Stimulated activated CD4-positive, alpha-beta T cell treated with anti-CD3 and anti-CD28 coated beads, Interleukin-15, amount 100 ng/mL, for 48 hours (primary cell): ENCODE measurements around the gene TCF20.

ENCODE experiments used
- DNase-seq, 2 donors: peaks; one replicate each; pipeline ENCODE4 v3.0.0-alpha.2; 2020; ENCODE audit warnings: low read depth in 2 of 2

Gene TCF20

GRCh38 chr22:42282252-42282942 lies 11.9 kb upstream of the TCF20 start:
- DNase-seq, result no peak

DNA sequence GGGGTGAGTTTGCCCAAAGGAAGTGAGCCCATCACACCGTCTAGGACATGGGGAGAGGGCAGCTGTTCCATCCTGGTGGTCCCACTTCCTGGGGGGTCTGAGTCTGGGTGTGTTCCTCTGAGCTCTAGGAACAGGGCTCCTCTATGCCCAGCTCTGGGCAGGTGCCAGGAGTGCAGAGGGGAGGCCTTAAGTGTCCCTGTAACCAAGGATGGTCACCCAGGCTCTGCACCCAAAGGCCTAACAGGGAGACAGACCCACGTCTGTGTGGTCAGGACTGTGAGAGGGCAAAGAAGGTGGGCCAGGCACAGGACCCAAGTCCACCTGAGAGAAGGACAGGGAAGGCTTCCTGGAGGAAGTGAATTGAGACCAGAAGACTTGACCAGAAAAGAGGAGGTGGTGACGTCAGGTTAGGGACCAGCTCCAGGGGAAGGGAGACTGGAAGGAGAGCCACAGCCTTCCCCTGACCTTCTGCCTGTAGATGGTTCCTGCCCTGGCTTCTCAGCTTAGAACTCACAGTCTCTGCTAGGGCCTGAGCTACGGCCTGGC lies 11.3 kb upstream of the TCF20 start:
- DNase-seq, result no peak

- DNase-seq, result no peak
These were observed 10.8 kb upstream of the TCF20 start for GRCh38 chr22:42281284-42281683.

DNA sequence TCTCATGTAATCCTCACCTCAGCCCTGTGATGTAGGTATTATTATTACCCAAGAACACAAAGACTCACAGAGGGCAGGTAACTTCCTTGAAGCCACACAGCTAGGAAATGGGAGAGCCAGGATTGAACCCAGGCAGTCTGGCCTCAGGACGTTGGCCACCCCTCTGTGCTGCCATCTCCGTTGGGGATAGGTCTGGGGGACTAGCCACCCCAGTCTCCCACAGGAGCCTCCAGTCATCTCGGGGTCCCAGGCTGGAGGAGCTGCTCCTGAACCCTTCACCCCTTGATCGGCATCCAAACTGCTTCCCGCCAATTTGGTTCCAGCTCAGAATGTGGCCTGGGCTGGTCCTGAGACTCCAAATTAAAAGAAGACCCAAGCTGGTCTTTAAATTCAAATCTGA lies 10.4 kb upstream of the TCF20 start:
- DNase-seq, result no peak

GRCh38 chr22:42280140-42280539 lies 9.7 kb upstream of the TCF20 start:
- DNase-seq, result no peak

DNA sequence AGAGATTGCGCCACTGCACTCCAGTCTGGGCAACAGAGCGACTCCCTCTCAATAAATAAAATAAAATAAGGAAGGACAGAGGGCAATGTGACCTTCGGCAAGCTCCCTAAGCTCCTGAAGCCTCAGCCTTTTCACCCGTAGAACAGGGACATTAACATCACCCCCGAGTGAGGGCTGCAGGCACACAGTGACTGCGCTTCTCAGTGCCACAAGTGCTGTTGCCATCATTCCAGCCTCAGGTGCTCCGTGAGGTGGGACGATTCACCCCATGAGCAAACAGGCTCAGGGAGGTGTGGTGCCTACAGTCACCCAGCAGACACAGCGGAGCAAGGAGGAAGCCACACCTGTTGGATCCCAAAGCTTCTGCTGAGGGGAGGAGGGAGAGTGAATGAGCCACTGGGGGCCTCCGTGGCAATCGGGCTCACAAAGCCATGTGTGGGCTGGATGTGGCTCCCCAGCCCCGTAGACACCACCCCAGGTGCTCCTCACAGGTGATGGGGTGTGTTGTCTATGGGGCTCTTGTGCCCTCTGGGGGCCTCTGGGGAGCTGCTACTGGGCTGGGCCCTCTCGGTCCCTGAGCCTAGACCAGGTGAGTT lies 9.1 kb upstream of the TCF20 start:
- DNase-seq, result no peak

DNA sequence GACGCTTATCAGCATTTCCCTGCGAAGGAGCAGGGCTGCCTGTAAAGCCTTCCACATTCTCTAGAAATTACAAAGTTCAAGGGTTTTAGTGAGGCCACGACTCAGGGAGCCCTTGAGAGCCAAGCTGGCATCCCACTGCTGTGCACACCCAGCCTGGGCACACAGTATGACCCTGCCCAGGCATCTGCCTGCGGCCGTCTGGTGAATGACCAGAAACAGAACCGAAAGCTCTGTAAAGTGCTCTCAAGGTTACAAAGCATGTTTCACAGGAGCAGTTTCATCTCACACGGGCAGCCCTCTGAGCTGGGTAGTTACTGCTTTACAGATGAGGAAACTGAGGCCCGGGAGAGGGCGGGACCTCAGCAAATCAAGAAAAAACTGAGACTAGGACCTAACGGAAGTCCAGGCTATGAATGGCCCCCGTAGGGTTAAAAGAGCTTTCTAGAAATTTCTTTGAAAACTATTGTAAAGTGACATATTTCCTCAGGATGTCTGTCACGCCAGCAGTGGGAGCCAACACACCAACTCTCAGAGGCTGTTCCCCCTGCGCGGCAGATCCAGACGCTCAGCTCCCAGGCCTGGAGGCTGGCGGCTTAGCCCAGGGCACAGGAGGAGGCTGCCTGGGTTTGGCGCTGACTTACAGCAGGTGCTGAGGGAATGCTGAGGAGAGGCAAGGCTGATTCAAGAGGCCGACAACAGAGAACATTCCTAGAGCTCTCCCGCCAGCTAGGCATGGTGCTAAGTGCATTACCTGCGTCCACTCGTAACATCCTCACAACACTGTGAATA lies 7.7 kb upstream of the TCF20 start:
- no peak for DNase-seq

- DNase-seq, result no peak
These were observed 6.8 kb upstream of the TCF20 start for GRCh38 chr22:42277232-42277753.

GRCh38 chr22:42275970-42276369 lies 5.5 kb upstream of the TCF20 start:
- DNase-seq, result no peak

DNA sequence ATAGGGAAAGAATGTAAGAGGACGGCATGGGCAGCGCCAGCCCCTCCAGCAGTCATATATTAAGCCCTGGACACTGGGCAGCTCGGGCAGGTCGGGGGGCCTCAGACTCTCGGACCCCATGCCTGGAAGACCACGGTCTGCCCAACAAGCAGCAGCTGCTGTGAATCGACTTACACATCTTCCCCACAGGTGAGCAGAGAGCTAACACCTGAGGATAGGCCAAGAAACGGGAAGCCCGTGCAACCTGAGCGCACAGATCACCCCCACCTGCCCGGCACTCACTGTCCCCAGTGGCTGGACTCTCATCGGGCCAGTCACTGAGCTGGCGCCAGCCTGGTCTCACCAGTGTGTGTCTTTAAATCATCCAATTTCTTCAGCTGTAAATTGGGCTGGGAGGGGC lies 4.7 kb upstream of the TCF20 start:
- no peak for DNase-seq

- DNase-seq, result no peak
These were observed 3.5 kb upstream of the TCF20 start for GRCh38 chr22:42273855-42274451.

DNA sequence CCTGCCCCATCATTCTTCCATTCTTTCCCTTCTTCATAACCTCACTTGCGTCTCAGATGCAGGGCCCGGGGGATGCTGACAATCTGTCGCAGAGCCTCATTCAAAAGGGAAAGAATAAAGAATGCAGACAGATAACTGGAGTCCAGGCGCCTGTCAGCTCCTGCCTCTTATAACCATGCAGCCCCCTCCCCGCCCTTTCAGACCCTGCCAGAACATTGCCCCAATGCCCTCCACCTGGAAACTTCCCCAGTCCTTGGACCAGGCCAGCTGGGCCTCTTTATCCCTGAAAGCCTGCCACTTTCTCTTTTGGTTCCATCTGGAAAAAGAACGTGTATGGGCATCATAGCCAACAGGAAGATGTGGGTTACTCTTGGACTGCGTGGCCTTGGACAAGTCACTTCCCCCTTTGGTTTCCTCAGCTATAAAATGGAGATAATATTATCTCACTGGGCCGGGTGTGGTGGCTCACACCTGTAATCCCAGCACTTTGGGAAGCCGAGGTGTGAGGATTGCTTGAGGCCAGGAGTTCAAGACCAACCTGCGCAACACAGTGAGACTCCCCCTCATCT lies 2.1 kb upstream of the TCF20 start:
- DNase-seq, result no peak

GRCh38 chr22:42271906-42272305 lies 1.5 kb upstream of the TCF20 start:
- DNase-seq, result no peak

- DNase-seq, result no peak
These were observed 849 bp upstream of the TCF20 start for GRCh38 chr22:42271191-42271813.

- no peak for DNase-seq
These were observed 310 bp downstream of the TCF20 start for GRCh38 chr22:42270176-42270509.

- peak; percentile 49 to 64 for DNase-seq
These were observed 849 bp downstream of the TCF20 start for GRCh38 chr22:42269432-42270175.

DNA sequence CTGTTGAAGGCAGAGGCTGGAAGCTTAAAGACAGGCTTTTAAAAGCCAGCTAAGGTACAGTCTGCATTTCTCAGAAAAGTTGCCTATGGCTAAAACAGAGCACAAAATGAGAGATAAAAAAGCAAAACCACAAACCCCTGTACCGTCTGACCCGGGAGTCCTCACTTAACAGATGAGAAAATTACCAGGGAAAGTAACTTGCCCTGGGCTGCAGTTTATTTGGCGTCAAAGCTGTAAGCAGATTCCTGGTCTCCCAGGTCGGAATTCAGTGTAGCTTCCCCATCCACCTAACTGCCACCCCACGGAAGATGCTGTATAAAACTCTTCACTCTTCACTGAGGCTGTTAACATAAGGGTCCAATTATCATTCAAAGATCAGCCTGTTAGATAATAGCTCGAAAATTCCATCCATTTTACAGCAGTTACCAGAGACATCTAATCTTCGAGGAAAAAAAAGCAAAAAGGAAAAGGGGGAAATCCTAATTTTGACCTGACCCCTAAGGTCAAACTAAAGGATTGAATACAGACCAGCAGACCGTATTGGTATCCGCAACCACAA lies 1.5 kb downstream of the TCF20 start:
- DNase-seq, result no peak

GRCh38 chr22:42265321-42265720 lies 5.1 kb downstream of the TCF20 start:
- DNase-seq, result no peak

- DNase-seq, result no peak
These were observed 6.5 kb downstream of the TCF20 start for GRCh38 chr22:42263944-42264343.

GRCh38 chr22:42262964-42263363 lies 7.5 kb downstream of the TCF20 start:
- DNase-seq, result no peak
